ENCODE measurements around the gene IRX2.

Gene IRX2

GRCh38 chr5:2714026-2714425 is 37.5 kb downstream of the IRX2 start:
- no peak for DNase-seq (ENCODE audit: low read depth)

GRCh38 chr5:2711446-2712425 is 39.7 kb downstream of the IRX2 start:
- DNase-seq (ENCODE audit: low read depth) = no peak

GRCh38 chr5:2710910-2711309 is 40.6 kb downstream of the IRX2 start:
- DNase-seq (ENCODE audit: low read depth) = no peak

GRCh38 chr5:2709976-2710689 is 41.3 kb downstream of the IRX2 start:
- DNase-seq (ENCODE audit: low read depth) = no peak

GRCh38 chr5:2708751-2709150 is 42.7 kb downstream of the IRX2 start:
- DNase-seq (ENCODE audit: low read depth) = no peak

- DNase-seq (ENCODE audit: low read depth) = no peak
Observed at GRCh38 chr5:2708132-2708531, 43.3 kb downstream of the IRX2 start.

GRCh38 chr5:2705861-2706260 is 45.6 kb downstream of the IRX2 start:
- no peak for DNase-seq (ENCODE audit: low read depth)

GRCh38 chr5:2704806-2705645 is 46.5 kb downstream of the IRX2 start:
- no peak for DNase-seq (ENCODE audit: low read depth)

- DNase-seq (ENCODE audit: low read depth) = no peak
Observed at GRCh38 chr5:2704111-2704510, 47.4 kb downstream of the IRX2 start.

GRCh38 chr5:2703615-2704014 is 47.9 kb downstream of the IRX2 start:
- DNase-seq (ENCODE audit: low read depth) = no peak

- DNase-seq (ENCODE audit: low read depth) = no peak
Observed at GRCh38 chr5:2703041-2703440, 48.4 kb downstream of the IRX2 start.

GRCh38 chr5:2702096-2702879 is 49.2 kb downstream of the IRX2 start:
- DNase-seq (ENCODE audit: low read depth) = no peak

- no peak for DNase-seq (ENCODE audit: low read depth)
Observed at GRCh38 chr5:2701592-2701991, 49.9 kb downstream of the IRX2 start.

GRCh38 chr5:2700876-2701275 is 50.6 kb downstream of the IRX2 start:
- no peak for DNase-seq (ENCODE audit: low read depth)

- DNase-seq (ENCODE audit: low read depth) = no peak
Observed at GRCh38 chr5:2699686-2700085, 51.8 kb downstream of the IRX2 start.

- no peak for DNase-seq (ENCODE audit: low read depth)
Observed at GRCh38 chr5:2699231-2699630, 52.2 kb downstream of the IRX2 start.

GRCh38 chr5:2698581-2698980 is 52.9 kb downstream of the IRX2 start:
- no peak for DNase-seq (ENCODE audit: low read depth)

GRCh38 chr5:2697446-2698200 is 53.9 kb downstream of the IRX2 start:
- DNase-seq (ENCODE audit: low read depth) = no peak

- DNase-seq (ENCODE audit: low read depth) = no peak
Observed at GRCh38 chr5:2697041-2697440, 54.4 kb downstream of the IRX2 start.

All from activated T-helper 1 cell treated with Interleukin-2 at 50 U/mL for 16 hours (primary cell).